Cerebellar cortex (tissue), 1 donor: ENCODE measurements around the gene C1orf226.
A peak's percentile ranks its signal among the peaks of the same experiment; 100 is the strongest.
"Not testable (repeated sequence)": the region's sequence is repeated elsewhere in the genome, so short reads cannot be mapped to it uniquely, and the experiment has no call there.

ENCODE experiments used
- DNase-seq: peaks from one replicate; pipeline ENCODE4 v3.0.0-alpha.2; 2015; ENCODE audit warnings: low spot score

Gene C1orf226

GRCh38 chr1:162381383-162381782, at the start of gene C1orf226:
TSS of gene C1orf226 (plus strand) at chr1:162381728. CDS start at chr1:162381902, 174 bp downstream.
- no peak for DNase-seq

GRCh38 chr1:162333991-162334390, 47.5 kb upstream of the C1orf226 start:
- no peak for DNase-seq

GRCh38 chr1:162335126-162335525, 46.4 kb upstream of the C1orf226 start:
- DNase-seq = no peak

- no peak for DNase-seq
Measured at GRCh38 chr1:162336621-162337285, 44.8 kb upstream of the C1orf226 start.

- no peak for DNase-seq
Measured at GRCh38 chr1:162342452-162342983, 39.0 kb upstream of the C1orf226 start.

- no peak for DNase-seq
Measured at GRCh38 chr1:162343470-162343869, 38.1 kb upstream of the C1orf226 start.

GRCh38 chr1:162347281-162347680, 34.2 kb upstream of the C1orf226 start:
- DNase-seq = no peak

GRCh38 chr1:162349635-162350330, 31.7 kb upstream of the C1orf226 start:
- no peak for DNase-seq

- no peak for DNase-seq
Measured at GRCh38 chr1:162351246-162351842, 30.2 kb upstream of the C1orf226 start.

GRCh38 chr1:162351874-162352273, 29.7 kb upstream of the C1orf226 start:
- not testable (repeated sequence) for DNase-seq

GRCh38 chr1:162353078-162353477, 28.4 kb upstream of the C1orf226 start:
- no peak for DNase-seq

GRCh38 chr1:162353702-162354101, 27.8 kb upstream of the C1orf226 start:
- DNase-seq = no peak

GRCh38 chr1:162357681-162358266, 23.8 kb upstream of the C1orf226 start:
- peak; percentile 16 for DNase-seq

- no peak for DNase-seq
Measured at GRCh38 chr1:162358928-162359327, 22.6 kb upstream of the C1orf226 start.

GRCh38 chr1:162359523-162360236, 21.8 kb upstream of the C1orf226 start:
- DNase-seq = no peak

GRCh38 chr1:162360237-162360873, 21.2 kb upstream of the C1orf226 start:
- DNase-seq = peak; percentile 10

GRCh38 chr1:162360874-162361260, 20.7 kb upstream of the C1orf226 start:
- no peak for DNase-seq

GRCh38 chr1:162361349-162361748, 20.2 kb upstream of the C1orf226 start:
- DNase-seq = peak; percentile 14

GRCh38 chr1:162363823-162364222, 17.7 kb upstream of the C1orf226 start:
- DNase-seq = no peak

- DNase-seq = no peak
Measured at GRCh38 chr1:162364498-162364897, 17.0 kb upstream of the C1orf226 start.

- no peak for DNase-seq
Measured at GRCh38 chr1:162365284-162366020, 16.1 kb upstream of the C1orf226 start.
